GM12875 (cell line): ENCODE results near the gene AFAP1L2.
A peak's percentile ranks its signal among the peaks of the same experiment; 100 is the strongest.

Source experiments
- H3K4me3 ChIP-seq: one replicate; pipeline ENCODE4 v1.5.1; 2011; ENCODE audit warnings: low read depth, low read length, control low read depth
- TF ChIP-seq, protein P1 (sequence below): IDR thresholded peaks from 2 replicates; pipeline ENCODE4 v1.5.1; 2011; ENCODE audit warnings: low read depth, mild to moderate bottlenecking, control low read depth, inconsistent platforms, low read length, moderate library complexity, borderline replicate concordance; ENCODE audit not compliant: insufficient read depth

AFAP1L2 gene

DNA sequence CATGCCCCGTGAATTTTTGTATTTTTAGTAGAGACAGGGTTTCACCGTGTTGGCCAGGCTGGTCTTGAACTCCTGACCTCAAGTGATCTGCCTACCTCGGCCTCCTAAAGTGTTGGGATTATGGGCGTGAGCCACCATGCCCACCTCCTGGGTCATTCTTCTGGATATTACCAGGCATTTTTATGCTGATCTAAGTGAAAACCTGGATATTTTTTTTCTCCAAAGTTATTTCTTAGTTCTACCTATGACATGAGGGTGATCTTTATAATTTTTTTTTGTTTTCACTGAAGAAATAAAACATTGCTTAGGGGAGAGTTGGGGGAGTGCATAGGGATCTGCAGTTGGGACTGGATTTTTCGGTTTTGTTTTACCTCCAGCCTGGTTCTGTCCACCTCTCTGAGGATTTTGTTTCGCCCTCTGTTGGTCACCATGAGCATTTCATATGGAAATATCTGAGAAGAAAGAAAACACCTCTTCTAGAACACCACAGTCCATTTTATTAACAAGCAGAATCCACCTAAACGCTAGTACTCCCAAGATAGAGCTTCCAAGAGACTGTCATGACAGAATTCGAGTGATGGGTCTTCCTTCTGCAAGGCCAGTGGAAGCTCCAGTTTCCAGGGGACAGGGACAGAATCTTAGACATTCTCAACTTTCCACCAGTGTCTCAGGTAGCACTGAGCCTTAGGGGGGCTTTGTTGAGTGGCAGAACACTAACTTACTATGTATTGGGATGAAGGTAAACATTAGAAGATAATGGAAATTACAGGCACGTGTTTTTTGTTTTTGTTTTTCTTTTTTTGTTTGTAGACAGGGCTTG, 33.4 kb upstream of the AFAP1L2 start:
- TF ChIP-seq, protein P1, sequence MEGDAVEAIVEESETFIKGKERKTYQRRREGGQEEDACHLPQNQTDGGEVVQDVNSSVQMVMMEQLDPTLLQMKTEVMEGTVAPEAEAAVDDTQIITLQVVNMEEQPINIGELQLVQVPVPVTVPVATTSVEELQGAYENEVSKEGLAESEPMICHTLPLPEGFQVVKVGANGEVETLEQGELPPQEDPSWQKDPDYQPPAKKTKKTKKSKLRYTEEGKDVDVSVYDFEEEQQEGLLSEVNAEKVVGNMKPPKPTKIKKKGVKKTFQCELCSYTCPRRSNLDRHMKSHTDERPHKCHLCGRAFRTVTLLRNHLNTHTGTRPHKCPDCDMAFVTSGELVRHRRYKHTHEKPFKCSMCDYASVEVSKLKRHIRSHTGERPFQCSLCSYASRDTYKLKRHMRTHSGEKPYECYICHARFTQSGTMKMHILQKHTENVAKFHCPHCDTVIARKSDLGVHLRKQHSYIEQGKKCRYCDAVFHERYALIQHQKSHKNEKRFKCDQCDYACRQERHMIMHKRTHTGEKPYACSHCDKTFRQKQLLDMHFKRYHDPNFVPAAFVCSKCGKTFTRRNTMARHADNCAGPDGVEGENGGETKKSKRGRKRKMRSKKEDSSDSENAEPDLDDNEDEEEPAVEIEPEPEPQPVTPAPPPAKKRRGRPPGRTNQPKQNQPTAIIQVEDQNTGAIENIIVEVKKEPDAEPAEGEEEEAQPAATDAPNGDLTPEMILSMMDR = peak; percentile 46; the same call in 1 of the 2 replicates
- H3K4me3 ChIP-seq = no peak overlapping the region

DNA sequence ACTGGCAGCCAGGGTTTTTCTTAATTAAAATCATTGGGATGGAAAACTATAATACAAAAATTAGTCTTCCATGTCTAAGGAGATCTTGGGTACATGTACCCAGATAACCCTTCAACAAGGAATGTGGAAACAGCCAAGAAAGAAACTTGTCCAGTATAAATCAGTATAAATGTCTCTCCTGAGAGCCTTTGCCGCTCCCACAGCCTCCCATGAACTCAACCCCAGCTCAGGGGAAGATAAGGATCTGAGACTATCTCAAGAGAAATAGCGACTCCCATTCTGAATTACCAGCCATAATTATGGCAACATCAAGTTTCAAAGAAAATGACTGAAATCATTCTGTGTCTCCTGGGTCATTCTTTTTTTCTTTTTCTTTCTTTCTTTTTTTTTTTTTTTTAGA, 32.6 kb upstream of the AFAP1L2 start:
- no peak overlapping the region for H3K4me3 ChIP-seq
- TF ChIP-seq, protein P1 = no peak

DNA sequence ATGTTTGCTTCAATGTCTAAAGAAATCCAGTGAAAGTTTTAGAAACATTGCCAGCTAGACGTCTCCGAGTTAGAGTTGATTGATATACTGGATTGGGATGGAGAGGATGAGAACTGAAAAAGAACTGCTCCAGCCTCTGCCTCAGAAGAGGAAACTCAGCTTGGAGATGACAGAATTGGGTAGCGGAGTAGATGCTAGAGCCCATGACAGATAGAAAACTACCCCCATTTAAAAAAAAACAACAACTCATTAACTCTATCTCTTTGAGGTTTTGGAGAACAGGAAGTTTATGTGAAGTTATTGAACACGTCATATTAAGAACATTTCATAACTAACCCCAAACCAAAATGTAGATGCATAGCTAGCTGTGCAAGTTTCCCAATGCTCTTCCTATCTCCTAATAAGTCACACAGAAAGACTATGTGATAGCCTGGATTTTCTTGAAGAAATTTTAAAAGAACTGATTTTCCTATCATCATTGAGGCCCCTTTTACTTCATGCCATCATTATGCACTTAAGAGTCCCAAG, 28.3 kb upstream of the AFAP1L2 start:
- H3K4me3 ChIP-seq = no peak overlapping the region
- TF ChIP-seq, protein P1 = no peak

DNA sequence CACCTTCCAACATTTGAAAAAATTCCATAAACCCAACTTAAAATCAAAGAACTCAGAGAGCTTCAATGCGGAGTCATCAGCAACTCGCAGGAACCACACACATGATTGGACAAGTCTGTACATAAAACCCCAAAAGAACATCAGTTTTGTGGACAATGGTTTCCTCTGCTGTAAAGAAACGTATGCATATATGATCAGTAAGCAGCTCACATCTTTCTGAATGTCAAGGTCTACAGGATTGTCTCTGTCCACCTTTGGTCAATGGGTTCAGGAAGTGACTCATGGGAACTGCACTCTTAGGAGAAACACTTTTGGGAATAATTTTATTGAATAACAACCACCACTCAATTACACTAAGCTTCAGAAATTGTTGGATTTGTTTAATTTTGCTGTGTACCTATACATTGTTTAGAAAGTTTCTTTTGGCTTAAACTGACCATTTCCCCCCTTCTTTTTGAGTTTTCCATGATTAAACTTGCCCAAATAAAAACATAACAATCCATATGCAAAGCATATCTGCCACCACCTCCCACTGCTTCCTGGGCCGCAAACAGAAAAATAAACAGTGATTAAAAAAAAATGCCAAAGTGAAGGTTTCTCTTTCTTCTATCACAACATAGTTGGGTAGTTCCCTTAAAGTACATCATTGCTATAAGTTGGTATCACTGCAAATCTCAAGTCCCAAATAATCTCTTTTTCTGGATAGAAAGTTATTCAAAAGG, 27.3 kb upstream of the AFAP1L2 start:
- H3K4me3 ChIP-seq = no peak overlapping the region
- TF ChIP-seq, protein P1 = no peak

DNA sequence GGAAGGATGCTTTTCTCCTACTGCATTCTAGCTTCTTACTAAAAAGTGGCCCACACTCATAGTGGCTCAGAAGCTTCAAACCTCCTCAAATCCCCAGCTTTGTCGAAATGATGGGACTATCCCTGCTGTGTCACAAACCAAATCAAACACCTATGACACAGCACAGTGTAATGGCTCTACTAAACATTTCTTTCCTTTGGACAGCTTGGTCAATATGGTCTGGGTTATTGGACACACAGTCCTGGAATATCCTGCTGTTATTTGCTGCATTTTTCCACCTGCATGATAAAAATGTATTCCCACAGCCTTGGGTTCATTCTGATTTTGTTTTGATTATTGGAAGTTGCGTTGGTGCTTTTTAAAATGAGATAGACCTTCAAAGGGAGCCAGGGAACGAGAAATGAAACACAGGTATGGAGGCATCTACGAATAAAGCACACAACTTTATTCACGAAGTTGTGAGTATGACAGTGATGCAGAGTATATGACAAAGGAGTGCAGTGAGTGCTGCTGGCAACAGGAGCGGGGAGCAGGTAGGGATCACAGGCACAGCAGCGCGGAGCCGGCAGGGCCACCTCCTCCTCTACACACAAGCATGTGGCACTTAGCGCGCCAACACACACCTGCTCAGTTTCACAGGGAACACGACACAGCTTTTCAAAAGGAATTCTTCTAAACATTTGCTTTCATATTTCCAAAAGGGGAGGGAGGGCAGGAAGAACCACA, 26.5 kb upstream of the AFAP1L2 start:
- H3K4me3 ChIP-seq = no peak overlapping the region
- TF ChIP-seq, protein P1 = no peak

DNA sequence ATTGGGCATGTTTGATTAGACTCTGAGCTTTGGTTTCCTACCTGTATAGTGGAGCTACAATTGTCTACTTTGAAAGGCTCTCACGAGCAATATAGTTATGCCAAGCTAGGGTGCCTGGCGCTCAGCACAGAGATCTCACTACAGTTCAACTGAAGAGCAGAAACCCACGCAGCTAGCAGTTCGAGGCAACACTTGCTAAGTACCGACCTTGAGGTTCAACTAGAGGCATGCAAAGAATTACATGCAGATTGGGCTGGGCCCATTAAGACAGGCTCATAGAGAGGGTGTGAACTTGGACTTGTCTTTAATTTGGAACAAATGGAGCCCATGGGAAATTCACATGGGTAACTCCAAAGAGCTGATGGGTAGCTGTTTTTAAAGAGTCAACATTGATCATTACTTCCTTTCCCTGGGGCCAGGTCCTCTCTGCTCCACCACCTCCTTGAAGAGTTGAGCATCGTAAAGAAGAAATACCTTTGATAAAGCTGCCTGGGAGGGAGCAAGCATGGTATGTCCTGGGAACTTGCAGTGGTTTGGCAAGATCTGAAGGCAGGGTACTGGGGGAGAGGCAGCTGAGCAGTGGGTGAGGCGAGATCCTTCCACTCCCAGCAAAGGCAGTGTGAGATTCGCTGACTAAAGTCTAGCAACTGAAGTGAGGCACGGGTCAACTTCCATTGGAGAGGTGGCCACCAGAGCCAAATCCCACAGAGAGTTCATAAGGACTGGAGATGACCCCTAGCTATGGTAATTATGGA, 25.5 kb upstream of the AFAP1L2 start:
- TF ChIP-seq, protein P1 = no peak
- no peak overlapping the region for H3K4me3 ChIP-seq
